Large intestine (tissue), 3 donors: ENCODE data around the gene LIG4. TPM values are rescaled to one million over a fixed set of nuclear protein-coding genes. Genes with fewer than 3 reads are reported as not detected.

Source experiments
- DNase-seq, 2 donors: peaks; one replicate each; pipeline versions ENCODE4 v3.0.0 to v3.0.0-alpha.2; 2013
- H3K27ac ChIP-seq: one replicate; pipeline ENCODE4 v1.5.1; 2013; ENCODE audit warnings: low read length
- H3K27me3 ChIP-seq: 2 replicates; pipeline ENCODE4 v1.6.1; 2013; ENCODE audit warnings: low read length; ENCODE audit not compliant: control insufficient read depth, insufficient read depth
- H3K36me3 ChIP-seq: 2 replicates; pipeline ENCODE4 v1.6.1; 2013; ENCODE audit warnings: low read length; ENCODE audit not compliant: control insufficient read depth, insufficient read depth
- H3K4me1 ChIP-seq: one replicate; pipeline ENCODE4 v1.6.1; 2013; ENCODE audit warnings: low read length; ENCODE audit not compliant: control insufficient read depth, insufficient read depth
- H3K4me3 ChIP-seq: one replicate; pipeline ENCODE4 v1.5.1; 2013; ENCODE audit warnings: low read length
- H3K9me3 ChIP-seq: one replicate; pipeline ENCODE4 v1.6.1; 2013; ENCODE audit warnings: mild to moderate bottlenecking, low read depth, low read length, moderate library complexity; ENCODE audit not compliant: control insufficient read depth
- WGBS: methylation state at CpG from one replicate; pipeline ENCODE4 v1.1.5; 2013; ENCODE audit warnings: low lambda C conversion rate; ENCODE audit not compliant: insufficient coverage; 5-methylcytosine and 5-hydroxymethylcytosine counted together
- polyA plus RNA-seq: library from polyadenylated mRNA; unstranded; fragments of 120-200 nt; gene quantifications from one replicate; pipeline ENCODE4 v1.2.1, GENCODE V29; 2013

The LIG4 gene
- polyA plus RNA-seq, 1 donor: 16.1 TPM

- peaks cover 18% of the 10 kb centered on the region for H3K9me3 ChIP-seq
- H3K4me1 ChIP-seq: no peaks in the 10 kb centered on the region
- no peaks in the 10 kb centered on the region for H3K27me3 ChIP-seq
- no peak overlapping the region for H3K27ac ChIP-seq
- no CpG with 5 or more reads among the region's 5 CpGs for WGBS
- H3K4me3 ChIP-seq: no peak overlapping the region
- no peaks in the 10 kb centered on the region for H3K36me3 ChIP-seq
- no peak for DNase-seq
Observed at GRCh38 chr13:108195861-108196260, 19.5 kb downstream of the LIG4 start.

GRCh38 chr13:108195146-108195545, 20.2 kb downstream of the LIG4 start:
- no peak overlapping the region for H3K27ac ChIP-seq
- no peaks in the 10 kb centered on the region for H3K27me3 ChIP-seq
- DNase-seq: no peak
- no peak overlapping the region for H3K4me3 ChIP-seq
- H3K9me3 ChIP-seq: peaks cover 18% of the 10 kb centered on the region
- no CpG with 5 or more reads among the region's 1 CpG for WGBS
- no peaks in the 10 kb centered on the region for H3K4me1 ChIP-seq
- no peaks in the 10 kb centered on the region for H3K36me3 ChIP-seq

GRCh38 chr13:108194435-108194936, 20.9 kb downstream of the LIG4 start:
- Histone ChIP-seq H3K9me3 (peaks cover 18% of the 10 kb centered on the region), H3K4me3 (no peak overlapping the region), H3K27ac (no peak overlapping the region), H3K4me1 (no peaks in the 10 kb centered on the region), H3K36me3 (no peaks in the 10 kb centered on the region), H3K27me3 (no peaks in the 10 kb centered on the region)
- WGBS: no CpG with 5 or more reads among the region's 5 CpGs
- DNase-seq: no peak

GRCh38 chr13:108193806-108194205, 21.5 kb downstream of the LIG4 start:
- Histone ChIP-seq H3K4me3 (no peak overlapping the region), H3K4me1 (no peaks in the 10 kb centered on the region), H3K27ac (no peak overlapping the region), H3K36me3 (no peaks in the 10 kb centered on the region), H3K27me3 (no peaks in the 10 kb centered on the region), H3K9me3 (peaks cover 18% of the 10 kb centered on the region)
- no peak for DNase-seq

GRCh38 chr13:108190897-108191296, 24.4 kb downstream of the LIG4 start:
- Histone ChIP-seq H3K4me1 (no peaks in the 10 kb centered on the region), H3K27ac (no peak overlapping the region), H3K4me3 (no peak overlapping the region), H3K9me3 (peaks cover 17% of the 10 kb centered on the region), H3K36me3 (no peaks in the 10 kb centered on the region), H3K27me3 (no peaks in the 10 kb centered on the region)
- no peak for DNase-seq
- WGBS: no CpG with 5 or more reads among the region's 3 CpGs

GRCh38 chr13:108188260-108188659, 27.1 kb downstream of the LIG4 start:
- Histone ChIP-seq H3K9me3 (no peaks in the 10 kb centered on the region), H3K27me3 (no peaks in the 10 kb centered on the region), H3K27ac (no peak overlapping the region), H3K4me3 (no peak overlapping the region), H3K36me3 (no peaks in the 10 kb centered on the region), H3K4me1 (no peaks in the 10 kb centered on the region)
- 83% methylated on average over 1 of the region's 2 CpGs for WGBS
- DNase-seq: no peak

- no peaks in the 10 kb centered on the region for H3K4me1 ChIP-seq
- DNase-seq: no peak
- no peaks in the 10 kb centered on the region for H3K27me3 ChIP-seq
- no peak overlapping the region for H3K4me3 ChIP-seq
- H3K27ac ChIP-seq: no peak overlapping the region
- H3K9me3 ChIP-seq: no peaks in the 10 kb centered on the region
- no peaks in the 10 kb centered on the region for H3K36me3 ChIP-seq
- WGBS: 100% methylated on average over 2 of the region's 3 CpGs
Observed at GRCh38 chr13:108185223-108185622, 30.1 kb downstream of the LIG4 start.

GRCh38 chr13:108182652-108183051, 32.7 kb downstream of the LIG4 start:
- no peaks in the 10 kb centered on the region for H3K36me3 ChIP-seq
- H3K4me1 ChIP-seq: no peaks in the 10 kb centered on the region
- H3K4me3 ChIP-seq: no peak overlapping the region
- WGBS: no CpG with 5 or more reads among the region's 3 CpGs
- no peaks in the 10 kb centered on the region for H3K27me3 ChIP-seq
- no peak for DNase-seq
- no peaks in the 10 kb centered on the region for H3K9me3 ChIP-seq
- no peak overlapping the region for H3K27ac ChIP-seq

- DNase-seq: no peak
- WGBS: no CpG with 5 or more reads among the region's 9 CpGs
- Histone ChIP-seq H3K27me3 (no peaks in the 10 kb centered on the region), H3K27ac (no peak overlapping the region), H3K4me3 (no peak overlapping the region), H3K9me3 (no peaks in the 10 kb centered on the region), H3K36me3 (no peaks in the 10 kb centered on the region), H3K4me1 (no peaks in the 10 kb centered on the region)
Observed at GRCh38 chr13:108178078-108178477, 37.3 kb downstream of the LIG4 start.

- Histone ChIP-seq H3K36me3 (no peaks in the 10 kb centered on the region), H3K4me3 (no peak overlapping the region), H3K4me1 (no peaks in the 10 kb centered on the region), H3K9me3 (no peaks in the 10 kb centered on the region), H3K27ac (no peak overlapping the region), H3K27me3 (no peaks in the 10 kb centered on the region)
- 100% methylated on average over 1 of the region's 8 CpGs for WGBS
- DNase-seq: no peak
Observed at GRCh38 chr13:108176685-108177274, 38.6 kb downstream of the LIG4 start.

- no peaks in the 10 kb centered on the region for H3K36me3 ChIP-seq
- DNase-seq: no peak
- H3K4me3 ChIP-seq: no peak overlapping the region
- no peaks in the 10 kb centered on the region for H3K4me1 ChIP-seq
- H3K9me3 ChIP-seq: no peaks in the 10 kb centered on the region
- H3K27me3 ChIP-seq: no peaks in the 10 kb centered on the region
- WGBS: no CpG with 5 or more reads among the region's 3 CpGs
- no peak overlapping the region for H3K27ac ChIP-seq
Observed at GRCh38 chr13:108168929-108169328, 46.4 kb downstream of the LIG4 start.
